ENCODE data around the gene POLR3A.

- TF ChIP-seq CTCF (conservative IDR thresholded peaks at IDR 0.05; ENCODE audit: low read length) (no peak), EZH2phosphoT487 (IDR thresholded peaks at IDR 0.05; ENCODE audit: borderline replicate concordance, low read depth, low read length) (no peak)
Observed at GRCh38 chr10:77977934-77978333, 51.4 kb downstream of the POLR3A start.

Measured in OCI-LY7 (cell line).